ENCODE data around the gene N4BP2L1.
"Not testable (repeated sequence)": the region's sequence is repeated elsewhere in the genome, so short reads cannot be mapped to it uniquely, and the experiment has no call there.

N4BP2L1 gene

DNA sequence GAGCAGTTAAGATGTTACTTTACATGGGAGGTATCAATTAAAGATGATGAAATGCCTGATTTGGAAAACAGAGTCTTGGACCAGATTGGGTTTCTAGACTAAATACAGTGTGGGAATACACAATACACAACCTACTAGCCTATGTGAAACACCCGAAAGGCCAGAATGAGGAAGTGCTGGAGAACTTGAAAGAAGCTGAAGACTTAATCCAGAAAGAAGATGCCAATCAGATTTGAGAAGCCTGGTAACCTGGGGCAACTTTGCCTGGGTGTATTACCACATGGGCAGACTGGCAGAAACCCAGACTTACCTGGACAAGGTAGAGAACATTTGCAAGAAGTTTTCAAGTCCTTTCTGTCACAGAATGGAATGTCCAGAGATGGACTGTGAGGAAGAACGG lies 43.2 kb downstream of the N4BP2L1 start:
- DNase-seq = no peak

DNA sequence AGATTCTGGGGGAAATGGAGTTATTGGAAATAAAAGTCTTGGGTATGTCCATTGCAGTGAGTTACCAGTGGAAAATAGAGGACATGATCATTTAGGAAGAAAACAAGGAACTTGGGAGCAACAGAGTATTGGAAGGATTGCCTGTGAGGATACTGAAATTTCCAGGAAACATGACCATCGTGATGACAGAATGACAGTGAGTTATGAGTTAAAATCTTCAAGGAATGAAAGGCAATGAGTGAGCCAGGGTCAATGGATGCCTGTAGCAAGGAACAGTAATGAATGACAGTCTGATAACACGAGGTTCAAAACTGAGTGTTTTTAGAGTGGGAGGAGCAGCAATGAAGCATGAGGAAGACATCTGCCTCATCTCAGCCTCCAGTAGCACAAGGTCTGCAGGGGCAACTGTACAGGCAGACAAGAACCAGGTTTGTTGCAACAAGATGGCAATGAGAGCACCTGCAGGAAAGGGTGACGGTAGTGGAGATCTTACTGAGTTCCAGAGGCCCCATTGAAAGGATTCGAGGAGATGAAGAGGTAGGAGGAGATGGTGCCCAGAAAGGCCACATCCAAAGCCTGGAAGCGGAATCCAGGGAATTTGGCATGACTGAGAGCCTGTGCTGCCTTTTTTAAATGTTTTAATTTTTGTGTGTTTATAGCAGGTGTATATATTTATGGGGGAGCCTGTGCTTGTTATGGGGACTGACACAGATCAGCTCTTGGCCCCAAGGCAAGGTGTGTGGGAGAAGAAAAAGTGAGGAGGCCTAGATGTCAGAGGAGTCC lies 43.9 kb downstream of the N4BP2L1 start:
- DNase-seq = no peak

DNA sequence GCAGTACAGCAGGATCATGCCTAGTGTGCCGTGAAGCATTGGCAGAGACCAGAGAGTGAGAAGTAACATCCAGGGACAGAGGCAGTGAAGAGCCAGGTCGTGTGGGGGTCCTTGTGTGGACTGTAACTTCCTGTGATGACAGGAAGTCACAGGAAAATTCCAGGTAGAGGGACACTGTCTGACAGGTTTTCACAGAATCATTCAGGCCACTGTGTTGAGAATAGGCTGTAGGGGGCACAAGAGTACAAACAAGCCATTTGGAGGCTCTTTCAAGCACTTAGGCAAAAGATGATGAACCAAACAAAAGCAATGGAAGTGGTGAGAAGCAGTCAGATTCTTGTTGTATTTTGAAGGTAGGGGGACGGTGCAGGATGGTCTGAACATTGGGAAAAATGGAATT lies 46.4 kb downstream of the N4BP2L1 start:
- DNase-seq = no peak

DNA sequence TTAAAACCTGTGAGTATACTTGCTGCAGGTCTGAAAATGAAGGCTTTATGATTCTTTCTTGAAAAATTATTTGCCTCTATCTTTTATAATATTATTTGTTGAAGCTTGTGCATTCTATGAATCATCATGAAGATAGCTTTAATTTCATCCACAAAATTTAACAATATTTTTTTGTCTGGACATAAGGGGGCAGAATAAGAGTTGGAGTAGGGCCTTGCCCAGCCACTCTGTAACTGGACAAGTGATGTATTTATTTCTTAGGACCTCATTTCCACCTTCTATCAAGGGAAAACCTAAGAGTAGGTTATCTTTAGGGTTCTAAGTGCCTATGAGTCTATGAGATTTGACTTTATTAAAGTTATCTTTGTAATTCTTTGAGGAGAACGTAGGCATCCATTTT lies 49.9 kb downstream of the N4BP2L1 start:
- DNase-seq = no peak

DNA sequence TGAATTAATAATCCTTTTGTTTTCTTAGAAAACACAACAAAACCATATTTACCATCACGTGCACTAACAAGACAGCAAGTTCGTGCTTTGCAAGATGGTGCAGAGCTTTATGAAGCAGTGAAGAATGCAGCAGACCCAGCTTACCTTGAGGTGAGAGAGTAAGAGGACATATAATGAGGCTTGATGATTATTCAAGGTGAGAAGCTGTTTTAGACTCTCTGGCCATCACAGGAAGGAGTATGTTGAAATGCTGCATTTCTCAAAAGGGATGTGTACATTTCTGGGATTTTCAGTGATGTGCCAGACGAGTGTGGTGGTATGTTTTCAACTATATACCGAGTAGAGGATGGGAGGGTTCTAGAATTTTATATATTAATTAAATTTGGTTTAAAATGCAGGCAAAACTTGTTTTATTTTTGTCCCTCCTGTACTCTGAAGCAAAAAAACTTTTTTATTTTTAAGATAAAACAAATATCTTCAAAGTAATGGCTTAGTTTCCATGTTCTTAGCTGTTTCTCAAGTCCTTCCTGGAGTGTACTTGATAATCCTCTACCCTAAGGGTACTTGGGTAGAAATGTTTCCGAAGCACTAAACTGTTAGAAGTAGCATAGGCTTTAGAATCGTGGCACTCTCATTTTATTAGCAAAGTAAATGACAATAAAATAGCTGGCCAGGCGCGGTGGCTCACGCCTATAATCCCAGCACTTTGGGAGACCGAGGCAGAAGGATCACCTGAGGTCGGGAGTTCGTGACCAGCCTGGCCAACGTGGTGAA lies 51.1 kb downstream of the N4BP2L1 start:
- DNase-seq = no peak

DNA sequence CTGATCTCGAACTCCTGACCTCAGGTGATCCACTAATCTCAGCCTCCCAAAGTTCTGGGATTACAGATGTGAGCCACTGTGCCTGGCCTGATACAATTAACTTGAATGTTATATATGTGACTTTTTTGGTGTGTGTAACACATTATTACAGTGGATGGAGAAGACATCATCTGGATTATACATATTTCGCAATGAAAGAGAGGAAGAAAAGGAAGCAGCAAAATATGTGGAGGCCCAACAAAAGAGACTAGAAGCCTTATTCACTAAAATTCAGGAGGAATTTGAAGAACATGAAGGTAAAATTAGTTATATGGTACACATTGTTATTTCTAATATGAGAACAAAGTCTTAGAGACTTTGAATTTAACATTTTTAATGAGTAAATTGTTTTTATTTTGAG lies 57.1 kb downstream of the N4BP2L1 start:
- DNase-seq = no peak

DNA sequence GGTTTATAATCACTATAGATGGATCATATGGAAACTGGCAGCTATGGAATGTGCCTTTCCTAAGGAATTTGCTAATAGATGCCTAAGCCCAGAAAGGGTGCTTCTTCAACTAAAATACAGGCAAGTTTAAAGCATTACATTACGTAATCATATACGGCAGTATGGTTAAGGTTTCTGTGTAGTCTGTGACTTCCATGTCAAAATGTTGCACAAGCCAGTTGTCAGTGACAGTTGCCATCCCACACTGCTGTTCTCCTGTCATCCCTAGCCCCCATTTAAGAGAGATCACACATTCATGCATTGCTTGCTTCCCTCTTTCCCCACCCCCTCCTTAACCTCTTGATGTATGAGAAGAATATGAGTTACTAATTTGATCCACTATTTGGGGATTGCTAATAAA lies 65.4 kb downstream of the N4BP2L1 start:
- no peak for DNase-seq

DNA sequence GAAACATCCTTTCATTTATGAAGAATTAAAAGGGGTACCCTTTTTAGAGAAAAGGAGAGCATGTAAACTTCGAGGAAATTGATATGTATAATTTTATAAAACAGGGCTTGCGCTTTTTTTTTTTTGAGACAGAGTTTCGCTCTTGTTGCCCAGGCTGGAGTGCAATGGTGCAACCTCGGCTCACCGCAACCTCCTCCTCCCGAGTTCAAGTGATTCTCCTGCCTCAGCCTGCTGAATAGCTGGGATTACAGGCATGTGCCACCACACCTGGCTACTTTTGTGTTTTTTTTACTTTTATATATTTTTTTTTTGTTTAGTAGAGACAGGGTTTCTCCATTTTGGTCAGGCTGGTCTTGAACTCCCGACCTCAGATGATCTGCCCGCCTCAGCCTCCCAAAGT lies 72.0 kb downstream of the N4BP2L1 start:
- not testable (repeated sequence) for DNase-seq

DNA sequence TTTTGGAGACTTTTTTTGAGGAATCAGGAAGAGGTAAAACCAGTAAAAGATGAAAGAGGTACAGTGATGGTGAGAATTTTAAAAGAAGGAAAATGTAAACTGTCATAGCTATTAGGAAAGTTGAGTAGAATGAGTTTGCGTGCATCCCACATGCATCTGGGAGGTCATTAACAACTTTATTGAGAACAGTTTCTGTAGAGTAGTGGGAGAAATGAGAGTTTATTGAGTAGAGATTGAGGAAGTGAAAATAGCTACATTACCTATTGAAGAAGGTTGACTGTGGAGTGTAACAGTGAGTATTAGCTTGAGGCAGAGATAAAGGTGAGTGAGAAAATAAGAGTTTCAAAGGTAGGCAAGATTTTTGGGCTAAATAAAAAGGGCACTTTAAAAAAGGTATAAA lies 73.9 kb downstream of the N4BP2L1 start:
- no peak for DNase-seq

DNA sequence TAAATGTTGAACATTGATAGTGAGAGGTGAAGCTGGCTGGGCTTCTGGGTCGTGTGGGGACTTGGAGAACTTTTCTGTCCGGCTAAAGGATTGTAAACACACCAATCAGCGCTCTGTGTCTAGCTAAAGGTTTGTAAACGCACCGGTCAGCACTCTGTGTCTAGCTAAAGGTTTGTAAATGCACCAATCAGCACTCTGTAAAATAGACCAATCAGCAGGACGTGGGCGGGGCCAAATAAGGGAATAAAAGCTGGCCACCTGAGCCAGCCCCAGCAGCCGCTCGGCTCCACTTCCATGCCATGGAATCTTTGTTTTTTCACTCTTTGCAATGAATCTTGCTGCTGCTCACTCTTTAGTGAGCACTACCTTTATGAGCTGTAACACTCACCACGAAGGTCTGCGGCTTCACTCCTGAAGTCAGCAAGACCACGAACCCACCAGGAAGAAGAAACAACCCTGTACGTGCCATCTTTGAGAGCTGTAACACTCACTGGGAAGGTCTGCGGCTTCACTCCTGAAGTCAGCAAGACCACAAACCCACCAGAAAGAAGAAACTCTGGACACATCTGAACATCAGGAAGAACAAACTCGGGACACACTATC lies 77.0 kb downstream of the N4BP2L1 start:
- not testable (repeated sequence) for DNase-seq
